Endothelial cell (in vitro differentiated cells): ENCODE measurements around the gene ZBED5. TPM values are rescaled to one million over a fixed set of nuclear protein-coding genes. Genes with fewer than 3 reads are reported as not detected.

Experiments used
- DNase-seq: peaks from one replicate; pipeline ENCODE4 v3.0.0; 2021; ENCODE audit warnings: low spot score
- H3K27ac Mint-ChIP-seq: one replicate; pipeline ENCODE4 v1.8.0; 2021; ENCODE audit warnings: mixed read lengths, inconsistent platforms; ENCODE audit not compliant: unreplicated experiment
- H3K27me3 Mint-ChIP-seq: one replicate; pipeline ENCODE4 v1.8.0; 2021; ENCODE audit warnings: mild to moderate bottlenecking, moderate library complexity, mixed read lengths, inconsistent platforms; ENCODE audit not compliant: unreplicated experiment
- H3K36me3 Mint-ChIP-seq: one replicate; pipeline ENCODE4 v1.8.0; 2021; ENCODE audit warnings: mild to moderate bottlenecking, low read depth, mixed read lengths, inconsistent platforms; ENCODE audit not compliant: unreplicated experiment
- H3K4me1 Mint-ChIP-seq: one replicate; pipeline ENCODE4 v1.8.0; 2021; ENCODE audit warnings: mild to moderate bottlenecking, mixed read lengths, inconsistent platforms; ENCODE audit not compliant: unreplicated experiment
- H3K4me3 Mint-ChIP-seq: one replicate; pipeline ENCODE4 v1.8.0; 2021; ENCODE audit warnings: mild to moderate bottlenecking, mixed read lengths, inconsistent platforms; ENCODE audit not compliant: unreplicated experiment
- H3K9me3 Mint-ChIP-seq: one replicate; pipeline ENCODE4 v1.8.0; 2021; ENCODE audit warnings: mixed read lengths, inconsistent platforms; ENCODE audit not compliant: unreplicated experiment
- CTCF ChIP-seq: fragments of 200-600 bp; sonication (generic); IDR thresholded peaks from one replicate; pipeline ENCODE4 v1.5.0; 2021; ENCODE audit warnings: antibody characterized with exemption; ENCODE audit not compliant: unreplicated experiment
- total RNA-seq: library from RNA; stranded (reverse); fragmentation: NEBNext Ultra II Directional; extraction: Animal tissue kit (Norgen Biotek cat#: 25700); gene quantifications from one replicate; pipeline ENCODE4 v1.2.1, GENCODE V29; 2021; ENCODE audit not compliant: unreplicated experiment

ZBED5 gene
- total RNA-seq, 1 donor from 2014 or later = 55.0 TPM

GRCh38 chr11:10899121-10899830, 41.4 kb upstream of the ZBED5 start:
- no peak for DNase-seq
- TF ChIP-seq CTCF = no peak
- no peaks in the 10 kb centered on the region for H3K27me3 Mint-ChIP-seq

GRCh38 chr11:10898763-10899025, 40.8 kb upstream of the ZBED5 start:
- TF ChIP-seq CTCF = no peak
- Mint-ChIP-seq H3K27me3 (no peaks in the 10 kb centered on the region), H3K4me3 (no peak overlapping the region), H3K27ac (no peak overlapping the region), H3K36me3 (no peaks in the 10 kb centered on the region), H3K9me3 (no peaks in the 10 kb centered on the region), H3K4me1 (peaks cover 15% of the 10 kb centered on the region)
- no peak for DNase-seq

More at GRCh38 chr11:10899121-10899830, 41.4 kb upstream of the ZBED5 start:
- no peak overlapping the region for H3K4me3 Mint-ChIP-seq
- H3K9me3 Mint-ChIP-seq = no peaks in the 10 kb centered on the region
- H3K36me3 Mint-ChIP-seq = no peaks in the 10 kb centered on the region
- no peak overlapping the region for H3K27ac Mint-ChIP-seq
- H3K4me1 Mint-ChIP-seq = peaks cover 14% of the 10 kb centered on the region

GRCh38 chr11:10898003-10898762, 40.3 kb upstream of the ZBED5 start:
- Mint-ChIP-seq H3K36me3 (no peaks in the 10 kb centered on the region), H3K4me1 (peaks cover 15% of the 10 kb centered on the region), H3K4me3 (no peak overlapping the region), H3K9me3 (no peaks in the 10 kb centered on the region), H3K27ac (no peak overlapping the region), H3K27me3 (no peaks in the 10 kb centered on the region)
- DNase-seq = no peak
- no peak for TF ChIP-seq CTCF

DNA sequence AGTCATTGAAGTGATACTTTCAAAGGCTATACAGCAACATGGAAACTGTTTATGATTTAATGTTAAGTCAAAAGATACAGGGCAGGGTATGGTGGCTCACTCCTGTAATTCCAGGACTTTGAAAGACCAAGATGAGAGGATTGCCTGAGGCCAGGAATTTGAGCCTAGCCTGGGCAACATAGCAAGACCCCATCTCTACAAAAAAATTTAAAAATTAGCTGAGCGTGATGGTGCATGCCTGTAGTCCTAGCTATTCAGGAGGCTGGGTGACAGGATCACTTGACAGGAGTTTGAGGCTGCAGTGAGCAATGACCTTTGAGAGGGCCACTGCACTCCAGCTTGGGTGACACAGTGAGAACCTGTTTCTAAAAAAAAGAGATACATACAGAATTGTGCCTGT, 39.3 kb upstream of the ZBED5 start:
- DNase-seq = no peak
- Mint-ChIP-seq H3K27ac (no peak overlapping the region), H3K4me1 (peaks cover 15% of the 10 kb centered on the region), H3K27me3 (no peaks in the 10 kb centered on the region), H3K9me3 (no peaks in the 10 kb centered on the region), H3K36me3 (no peaks in the 10 kb centered on the region), H3K4me3 (no peak overlapping the region)
- TF ChIP-seq CTCF = no peak

DNA sequence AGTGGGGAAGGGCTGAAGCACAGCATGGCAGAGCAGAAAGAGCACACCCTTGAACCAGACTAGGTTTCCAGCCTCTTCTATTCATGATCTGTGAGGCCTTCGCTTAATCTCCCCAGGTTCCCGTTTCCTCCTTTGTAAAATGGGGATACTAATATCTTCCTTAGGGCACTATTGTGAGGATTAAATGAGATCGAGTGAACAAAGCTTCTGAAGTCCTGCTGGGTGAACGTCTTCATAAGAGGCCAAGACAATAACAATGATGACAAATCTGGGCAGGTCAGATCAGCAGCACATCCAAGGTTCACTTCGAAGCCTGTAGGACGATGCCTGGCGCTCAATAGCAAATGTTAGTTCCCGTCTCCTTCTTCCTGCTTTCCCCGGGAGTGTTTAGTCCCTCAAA, 38.6 kb upstream of the ZBED5 start:
- no peak for TF ChIP-seq CTCF
- Mint-ChIP-seq H3K27ac (no peak overlapping the region), H3K36me3 (no peaks in the 10 kb centered on the region), H3K4me1 (peaks cover 15% of the 10 kb centered on the region), H3K27me3 (no peaks in the 10 kb centered on the region), H3K4me3 (no peak overlapping the region), H3K9me3 (no peaks in the 10 kb centered on the region)
- no peak for DNase-seq
